DMS79 treated with DMSO at 0.1 percent for 48 hours (cell line): Measurements from ENCODE around the gene METRNL.

ENCODE experiments used
- DNase-seq: peaks from one replicate; lab custom pipeline; 2025; lab: John Stamatoyannopoulos, UW

METRNL gene

DNA sequence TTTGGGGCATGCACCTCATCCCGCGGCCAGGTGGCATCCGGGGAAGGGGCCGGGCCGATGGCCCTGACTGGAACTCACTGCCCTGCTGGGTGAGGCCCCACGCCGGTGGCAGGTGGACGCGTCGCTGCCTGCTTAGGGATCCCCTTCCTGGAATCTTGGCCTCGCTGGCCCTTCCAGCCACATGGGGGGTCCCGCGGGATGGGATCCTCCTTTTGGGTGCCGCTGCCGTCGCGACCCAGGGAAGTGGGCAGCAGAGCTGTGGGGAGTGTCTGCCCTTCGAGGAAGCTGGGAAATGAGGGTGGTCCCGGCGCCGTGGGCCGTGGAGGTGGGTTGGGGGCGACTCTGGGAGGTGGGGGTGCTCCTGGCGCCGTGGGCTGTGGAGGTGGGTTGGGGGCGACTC, 12.8 kb downstream of the METRNL start:
- no peak for DNase-seq

DNA sequence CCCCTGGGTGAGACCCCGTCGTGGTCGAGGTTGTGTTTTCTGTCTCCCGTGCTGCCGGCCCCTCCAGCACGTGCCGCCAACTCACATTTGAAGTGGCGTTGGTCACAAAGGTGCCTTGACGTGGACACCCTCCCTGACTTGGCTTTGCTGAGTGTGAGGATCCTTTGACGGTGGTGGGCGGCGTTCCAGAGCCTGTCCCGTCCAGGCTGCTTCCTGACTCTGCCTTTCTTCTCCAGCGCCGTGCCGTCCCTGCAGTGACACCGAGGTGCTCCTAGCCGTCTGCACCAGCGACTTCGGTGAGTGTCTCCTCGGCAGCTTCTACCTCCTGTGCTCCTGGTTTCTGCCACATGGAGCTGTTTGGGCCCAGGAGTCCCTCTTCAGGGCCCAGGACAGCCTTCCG, 13.5 kb downstream of the METRNL start:
- no peak for DNase-seq

- DNase-seq: no peak
These were observed 14.1 kb downstream of the METRNL start for GRCh38 chr17:83093506-83093905.

DNA sequence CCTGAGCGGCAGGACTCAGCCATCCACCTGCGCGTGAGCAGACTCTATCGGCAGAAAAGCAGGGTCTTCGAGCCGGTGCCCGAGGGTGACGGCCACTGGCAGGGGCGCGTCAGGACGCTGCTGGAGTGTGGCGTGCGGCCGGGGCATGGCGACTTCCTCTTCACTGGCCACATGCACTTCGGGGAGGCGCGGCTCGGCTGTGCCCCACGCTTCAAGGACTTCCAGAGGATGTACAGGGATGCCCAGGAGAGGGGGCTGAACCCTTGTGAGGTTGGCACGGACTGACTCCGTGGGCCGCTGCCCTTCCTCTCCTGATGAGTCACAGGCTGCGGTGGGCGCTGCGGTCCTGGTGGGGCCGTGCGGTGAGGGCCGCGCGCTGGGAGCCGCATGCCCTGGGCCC, 14.9 kb downstream of the METRNL start:
- no peak for DNase-seq

- no peak for DNase-seq
These were observed 15.6 kb downstream of the METRNL start for GRCh38 chr17:83095016-83095415.

GRCh38 chr17:83096401-83097224, 17.2 kb downstream of the METRNL start:
- DNase-seq: peak; percentile 67

DNA sequence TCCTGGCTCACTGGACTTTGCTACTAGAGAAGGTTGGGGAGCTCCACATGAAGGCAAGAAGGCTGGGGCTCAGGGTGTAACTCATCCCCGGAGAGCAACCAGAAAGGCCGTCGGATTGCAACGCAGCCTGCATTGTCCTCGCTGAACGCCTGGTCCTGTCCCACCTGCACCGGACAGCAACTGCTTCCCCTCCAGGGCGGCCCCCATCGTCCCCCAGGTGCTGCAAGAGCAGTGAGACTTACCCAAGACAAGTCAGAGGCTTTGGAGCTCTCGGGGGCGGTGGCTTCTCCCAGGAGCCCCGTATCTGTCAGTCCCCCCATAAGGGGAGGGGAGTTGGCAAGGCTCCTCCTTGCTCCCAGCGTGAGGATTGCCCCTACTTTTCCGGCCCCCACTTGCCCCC, 18.4 kb downstream of the METRNL start:
- no peak for DNase-seq

DNA sequence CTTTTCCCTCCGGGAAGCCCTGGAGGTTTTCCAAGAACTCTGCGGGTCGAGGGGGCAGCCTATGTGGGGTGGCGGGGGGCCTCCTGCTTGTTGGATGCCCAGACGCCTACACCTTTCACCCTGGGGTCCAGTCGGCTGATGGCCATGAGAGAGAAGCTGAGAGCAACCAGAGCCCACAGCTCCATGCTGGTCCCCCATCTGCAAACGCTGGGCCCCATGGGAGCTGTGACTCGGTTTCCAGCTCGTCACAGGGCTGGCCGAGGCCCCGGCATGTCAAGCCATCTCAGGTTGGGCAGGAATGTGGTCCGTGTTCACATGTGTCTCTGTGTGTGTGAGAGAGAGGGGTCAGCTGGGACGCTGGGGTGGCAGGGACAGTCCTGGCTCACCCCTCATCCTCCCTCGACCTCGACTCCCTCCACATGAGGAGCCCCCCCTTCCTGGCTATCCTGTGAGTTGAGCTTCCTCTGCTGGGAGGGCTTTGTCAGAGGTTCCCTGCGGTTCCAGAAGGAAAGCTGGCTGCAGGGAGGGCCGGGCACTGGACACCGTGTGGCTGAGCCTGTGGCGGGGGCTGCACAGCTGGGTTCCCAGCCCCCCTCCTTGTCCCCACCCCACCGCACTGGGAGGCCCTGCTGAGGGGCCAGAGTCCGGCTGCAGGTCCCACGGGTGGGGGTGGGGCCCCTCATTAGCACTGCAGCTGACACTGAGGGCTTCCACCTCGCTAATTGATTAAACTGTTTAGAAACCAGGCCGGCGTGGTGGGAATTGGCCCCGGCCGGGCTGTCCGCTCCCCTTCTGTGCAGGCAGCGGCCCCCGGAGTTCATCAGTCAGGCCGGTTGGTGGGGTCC, 19.1 kb downstream of the METRNL start:
- DNase-seq: no peak

DNA sequence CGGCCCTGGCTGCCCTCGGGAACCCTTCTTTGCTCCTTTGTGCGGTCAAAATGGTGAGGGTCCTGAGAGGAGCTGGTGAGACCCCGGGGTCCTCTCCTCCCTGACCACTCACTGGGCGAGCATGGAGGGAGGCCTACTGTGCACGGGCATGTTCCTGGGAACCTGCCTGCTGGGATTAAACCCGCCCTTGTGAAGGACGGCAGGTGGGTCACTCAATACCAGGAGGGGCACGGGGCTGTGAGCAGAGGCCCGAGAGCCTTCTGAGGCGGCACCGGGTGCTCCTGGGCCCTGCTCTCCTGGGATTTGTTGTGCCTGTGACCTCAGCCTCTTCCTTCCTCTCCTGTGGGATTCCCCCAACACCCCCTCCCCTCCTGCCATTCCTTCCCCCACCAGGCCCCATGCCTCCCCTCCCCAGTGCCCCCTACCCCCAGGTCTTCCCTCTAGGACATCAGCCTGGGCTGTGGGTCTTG, 19.7 kb downstream of the METRNL start:
- DNase-seq: no peak

- peak; percentile 57 for DNase-seq
These were observed 20.3 kb downstream of the METRNL start for GRCh38 chr17:83099570-83100181.

GRCh38 chr17:83100220-83100852, 20.9 kb downstream of the METRNL start:
- no peak for DNase-seq

DNA sequence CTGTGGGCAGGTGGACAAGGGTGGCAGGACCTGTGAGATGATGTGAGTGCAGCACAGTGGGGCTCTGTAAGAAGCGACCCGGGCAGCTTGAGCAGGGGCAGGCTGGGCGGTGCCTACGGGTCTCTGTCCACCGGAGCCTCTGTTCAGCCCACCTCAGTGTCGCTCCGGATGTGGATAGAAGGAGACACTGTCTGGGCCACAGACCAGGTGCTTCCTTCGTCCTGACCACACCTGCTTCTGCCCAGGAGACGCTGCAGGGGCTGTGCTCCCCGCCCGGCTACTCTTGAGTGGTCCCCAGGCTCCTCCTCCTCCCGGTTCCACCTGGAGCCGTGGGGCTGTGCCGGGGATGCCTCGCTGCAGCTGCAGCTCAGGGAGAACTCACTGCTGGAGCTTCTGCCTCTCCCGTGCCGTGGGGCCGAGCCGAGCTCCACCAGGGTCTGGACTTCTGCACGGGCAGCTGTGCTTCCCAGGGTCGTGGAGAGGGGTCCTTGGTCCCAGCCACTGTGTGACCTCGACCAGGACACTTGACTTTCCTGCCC, 21.5 kb downstream of the METRNL start:
- DNase-seq: peak; percentile 37

DNA sequence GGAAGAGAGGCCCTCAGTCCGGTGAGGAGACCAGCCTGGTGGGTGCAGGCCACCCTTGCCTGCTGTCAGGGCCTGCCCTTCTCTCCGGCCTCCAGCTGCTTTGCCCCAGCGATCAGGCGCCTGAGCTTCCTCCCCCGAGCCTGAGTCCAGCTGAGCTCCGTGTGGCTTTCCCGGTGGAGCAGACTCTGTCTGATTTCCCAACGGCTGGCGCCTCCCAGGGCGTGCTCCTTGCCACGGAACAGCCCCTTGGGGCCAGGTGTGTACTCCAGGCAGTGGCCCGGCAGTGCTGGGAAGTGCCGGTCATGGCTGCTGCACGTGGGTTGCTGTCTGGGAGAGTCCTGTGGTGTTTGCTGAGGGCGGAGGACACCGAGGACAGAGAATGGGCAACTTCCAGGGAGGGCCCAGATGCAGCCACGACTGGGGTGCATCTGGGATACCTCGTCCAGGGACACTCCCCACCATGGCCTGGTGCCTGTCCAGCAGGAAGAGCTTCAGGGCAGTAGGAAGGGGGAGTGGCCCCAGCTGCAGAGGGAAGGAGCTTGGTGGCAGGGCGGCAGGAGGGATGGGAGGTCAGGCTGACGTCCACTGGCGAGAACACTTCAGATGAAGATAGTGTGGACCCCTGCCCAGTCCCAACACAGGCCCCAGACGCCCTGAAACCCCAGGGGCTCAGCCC, 22.5 kb downstream of the METRNL start:
- DNase-seq: no peak

GRCh38 chr17:83103200-83103942, 24.0 kb downstream of the METRNL start:
- DNase-seq: peak; percentile 31

DNA sequence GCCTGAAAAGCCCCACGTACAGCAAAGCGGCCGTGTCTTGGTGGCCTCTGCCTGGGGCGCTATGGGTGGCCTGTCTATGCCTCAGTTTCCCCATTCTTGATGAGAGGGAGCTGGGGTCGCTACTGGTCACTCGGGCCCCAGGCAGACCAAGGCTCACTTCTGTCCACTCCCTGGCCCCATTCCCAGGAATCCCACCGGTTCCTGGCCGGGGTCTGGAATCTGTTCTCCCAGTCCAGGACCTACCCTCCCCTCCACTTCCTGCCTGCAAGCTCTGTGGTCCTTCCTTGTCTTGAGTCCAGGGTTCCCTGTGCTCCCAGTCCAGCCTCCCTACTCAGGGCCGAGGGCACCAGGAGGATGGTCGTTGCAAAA, 24.5 kb downstream of the METRNL start:
- no peak for DNase-seq

DNA sequence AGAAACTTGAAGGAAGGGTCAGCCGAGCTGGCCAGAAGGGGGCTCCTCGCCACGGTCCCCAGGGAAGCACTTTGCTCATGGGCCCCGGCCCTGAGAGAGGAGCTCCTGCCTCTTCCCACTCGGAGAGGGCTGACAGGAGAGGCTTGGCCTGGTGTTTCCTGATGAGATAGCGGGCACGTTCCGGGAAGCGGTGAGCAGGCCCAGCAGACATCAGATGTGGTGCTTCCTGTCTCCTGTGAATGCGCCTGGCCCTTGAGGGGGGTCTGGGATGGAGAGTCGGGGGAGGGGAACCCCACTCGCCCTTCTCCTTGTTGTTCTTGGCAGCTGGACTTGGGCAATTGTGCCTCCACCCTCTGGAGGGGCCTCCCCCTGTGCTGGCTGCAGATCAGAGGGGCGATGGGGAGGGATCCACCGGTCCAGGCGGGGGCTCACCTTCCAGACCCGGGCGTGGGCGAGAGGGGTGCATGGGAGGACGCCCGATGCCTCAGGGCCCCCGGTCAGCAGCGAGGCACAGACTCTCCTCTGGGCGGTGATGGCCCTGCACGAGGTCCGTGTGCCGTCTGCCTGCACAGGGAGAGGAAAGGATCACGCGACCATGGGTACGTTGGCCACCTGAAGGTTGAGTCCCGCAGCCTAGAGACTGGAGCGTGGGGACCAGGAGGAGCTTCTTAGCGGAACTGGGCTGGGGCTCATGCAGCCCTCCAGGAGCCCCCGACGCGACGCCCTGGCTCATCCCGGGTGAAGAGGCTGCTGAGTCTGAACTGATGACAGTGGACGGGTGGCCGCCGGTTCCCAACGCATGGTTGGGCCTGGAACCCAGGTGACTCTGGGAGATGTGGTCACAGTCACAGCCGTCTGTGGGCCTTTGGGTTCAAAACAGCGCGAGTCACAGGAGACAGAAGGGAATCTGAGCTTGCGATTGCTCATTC, 25.4 kb downstream of the METRNL start:
- no peak for DNase-seq

DNA sequence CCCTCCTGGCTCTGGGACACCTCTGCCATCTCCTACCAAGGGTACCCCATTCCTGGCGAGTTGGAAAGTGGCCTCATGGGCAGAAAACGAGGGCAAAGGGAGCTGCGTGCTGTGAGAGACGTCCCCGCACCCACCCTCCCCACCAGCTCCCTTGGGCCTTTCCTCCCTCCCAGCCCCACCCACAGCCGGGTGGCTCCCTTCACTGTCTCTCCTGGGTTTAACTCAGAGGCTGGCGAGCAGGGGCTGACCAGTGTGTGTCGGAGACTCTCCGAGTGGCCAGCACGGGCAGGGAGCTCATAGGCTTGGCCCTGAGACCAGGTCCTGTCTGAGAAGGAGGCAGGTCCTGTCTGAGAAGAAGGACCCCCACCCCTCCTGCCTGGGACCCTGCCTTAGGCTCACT, 26.1 kb downstream of the METRNL start:
- no peak for DNase-seq

DNA sequence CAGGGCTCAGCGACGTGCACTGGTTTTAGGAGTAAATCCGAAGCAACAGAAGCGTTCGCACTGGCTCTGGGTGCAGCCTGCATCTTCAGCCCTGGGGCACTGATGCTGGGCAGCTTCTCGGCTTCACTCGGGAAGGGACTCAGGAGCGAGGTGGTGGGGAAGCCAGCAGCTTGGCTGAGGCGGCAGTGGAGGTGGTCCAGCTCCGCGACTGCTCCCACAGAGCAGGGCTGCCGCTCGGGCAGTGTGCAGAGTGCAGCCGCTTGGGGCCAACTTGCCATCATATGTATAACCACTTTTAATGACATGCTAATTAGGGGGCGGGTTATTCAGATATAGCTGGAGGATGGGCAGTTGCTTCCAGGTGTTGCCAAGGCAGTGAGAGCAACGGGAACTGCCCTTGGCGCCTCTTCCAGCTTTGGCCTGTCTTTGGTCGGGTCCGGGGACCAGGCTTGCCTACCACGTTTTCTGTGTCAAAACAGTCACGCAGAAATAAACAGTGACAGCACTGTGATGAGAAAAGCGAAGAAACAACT, 26.7 kb downstream of the METRNL start:
- no peak for DNase-seq

GRCh38 chr17:83106913-83107655, 27.7 kb downstream of the METRNL start:
- DNase-seq: no peak
